ENCODE data around the gene UQCRH. TPM values are rescaled to one million over a fixed set of nuclear protein-coding genes. Genes with fewer than 3 reads are reported as not detected.

The UQCRH gene
- polyA plus RNA-seq, 1 of the 3 experiments (the other 2 are of a cell fraction): 971 TPM

DNA sequence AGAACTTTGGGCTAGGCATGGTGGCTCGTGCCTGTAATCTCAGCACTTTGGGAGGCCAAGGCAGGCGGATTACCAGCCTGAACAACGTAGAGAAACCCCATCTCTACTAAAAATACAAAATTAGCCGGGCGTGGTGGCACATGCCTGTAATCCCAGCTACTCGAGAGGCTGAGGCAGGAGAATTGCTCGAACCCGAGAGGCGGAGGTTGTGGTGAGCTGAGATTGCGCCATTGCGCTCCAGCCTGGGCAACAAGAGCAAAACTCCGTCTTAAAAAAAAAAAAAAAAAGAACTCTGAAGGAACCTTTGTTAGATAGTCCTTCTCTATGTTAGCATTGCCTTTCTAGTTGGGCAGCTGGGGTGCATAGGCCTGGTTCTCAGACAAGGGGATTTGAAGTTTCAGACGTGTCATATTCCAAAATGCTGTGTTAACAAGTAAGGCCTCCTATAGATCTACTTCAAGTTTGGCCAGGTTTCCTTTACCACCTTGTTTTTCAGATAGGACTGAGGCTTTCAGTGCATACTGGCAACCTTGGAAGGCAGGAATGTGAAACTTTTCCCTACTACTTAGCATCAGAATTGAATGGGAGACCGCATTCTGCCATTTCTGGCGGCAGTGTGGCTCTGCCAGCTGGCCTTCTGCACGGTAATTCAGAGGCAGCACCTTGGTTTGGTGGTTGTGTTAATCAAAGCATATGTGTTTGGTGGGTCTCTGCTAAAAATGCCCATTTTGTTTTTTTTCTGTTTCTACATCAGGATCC is 6.1 kb downstream of the UQCRH start:
- H3K27ac ChIP-seq (ENCODE audit: low read depth in 2 of 2, low read length in 1 of 2): no peak overlapping the region
- no peak overlapping the region for H3K4me2 ChIP-seq
- peaks cover 33 to 42% of the 10 kb centered on the region in 2 experiments for H3K36me3 ChIP-seq (replicated peaks in 1 of 2; ENCODE audit: control insufficient read depth in 1 of 2, insufficient read depth in 2 of 2, low read length in 1 of 2)
- TF ChIP-seq RXRA (IDR thresholded peaks at IDR 0.05; ENCODE audit: borderline replicate concordance, low read depth) (no peak), SIN3A (IDR thresholded peaks at IDR 0.05; ENCODE audit: borderline replicate concordance, low read depth, low read length) (no peak), NRF1 (IDR thresholded peaks at IDR 0.05; ENCODE audit: low read depth, low read length) (no peak), MEF2A (IDR thresholded peaks at IDR 0.05; ENCODE audit: borderline replicate concordance, low read depth) (no peak), GATA2 (CRISPR knock-in tag; IDR thresholded peaks at IDR 0.05) (no peak), EP300 (IDR thresholded peaks at IDR 0.05; ENCODE audit: borderline replicate concordance in 1 of 2, low read depth in 1 of 2, low read length in 1 of 2) (no peak), RAD21 (IDR thresholded peaks at IDR 0.05; ENCODE audit: low read length) (no peak), TAF1 (IDR thresholded peaks at IDR 0.05; ENCODE audit: borderline replicate concordance, low read depth, low read length) (no peak), MXI1 (IDR thresholded peaks at IDR 0.05; ENCODE audit: low read depth, low read length) (no peak), TEAD4 (IDR thresholded peaks at IDR 0.05; ENCODE audit: borderline replicate concordance, insufficient read depth) (no peak), FOXJ3 (CRISPR knock-in tag; IDR thresholded peaks at IDR 0.05) (no peak), TCF12 (IDR thresholded peaks at IDR 0.05) (no peak)
- TF ChIP-seq, protein P1, sequence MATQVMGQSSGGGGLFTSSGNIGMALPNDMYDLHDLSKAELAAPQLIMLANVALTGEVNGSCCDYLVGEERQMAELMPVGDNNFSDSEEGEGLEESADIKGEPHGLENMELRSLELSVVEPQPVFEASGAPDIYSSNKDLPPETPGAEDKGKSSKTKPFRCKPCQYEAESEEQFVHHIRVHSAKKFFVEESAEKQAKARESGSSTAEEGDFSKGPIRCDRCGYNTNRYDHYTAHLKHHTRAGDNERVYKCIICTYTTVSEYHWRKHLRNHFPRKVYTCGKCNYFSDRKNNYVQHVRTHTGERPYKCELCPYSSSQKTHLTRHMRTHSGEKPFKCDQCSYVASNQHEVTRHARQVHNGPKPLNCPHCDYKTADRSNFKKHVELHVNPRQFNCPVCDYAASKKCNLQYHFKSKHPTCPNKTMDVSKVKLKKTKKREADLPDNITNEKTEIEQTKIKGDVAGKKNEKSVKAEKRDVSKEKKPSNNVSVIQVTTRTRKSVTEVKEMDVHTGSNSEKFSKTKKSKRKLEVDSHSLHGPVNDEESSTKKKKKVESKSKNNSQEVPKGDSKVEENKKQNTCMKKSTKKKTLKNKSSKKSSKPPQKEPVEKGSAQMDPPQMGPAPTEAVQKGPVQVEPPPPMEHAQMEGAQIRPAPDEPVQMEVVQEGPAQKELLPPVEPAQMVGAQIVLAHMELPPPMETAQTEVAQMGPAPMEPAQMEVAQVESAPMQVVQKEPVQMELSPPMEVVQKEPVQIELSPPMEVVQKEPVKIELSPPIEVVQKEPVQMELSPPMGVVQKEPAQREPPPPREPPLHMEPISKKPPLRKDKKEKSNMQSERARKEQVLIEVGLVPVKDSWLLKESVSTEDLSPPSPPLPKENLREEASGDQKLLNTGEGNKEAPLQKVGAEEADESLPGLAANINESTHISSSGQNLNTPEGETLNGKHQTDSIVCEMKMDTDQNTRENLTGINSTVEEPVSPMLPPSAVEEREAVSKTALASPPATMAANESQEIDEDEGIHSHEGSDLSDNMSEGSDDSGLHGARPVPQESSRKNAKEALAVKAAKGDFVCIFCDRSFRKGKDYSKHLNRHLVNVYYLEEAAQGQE (IDR thresholded peaks at IDR 0.05; ENCODE audit: low read depth, low read length): no peak
- TF ChIP-seq, protein P2, sequence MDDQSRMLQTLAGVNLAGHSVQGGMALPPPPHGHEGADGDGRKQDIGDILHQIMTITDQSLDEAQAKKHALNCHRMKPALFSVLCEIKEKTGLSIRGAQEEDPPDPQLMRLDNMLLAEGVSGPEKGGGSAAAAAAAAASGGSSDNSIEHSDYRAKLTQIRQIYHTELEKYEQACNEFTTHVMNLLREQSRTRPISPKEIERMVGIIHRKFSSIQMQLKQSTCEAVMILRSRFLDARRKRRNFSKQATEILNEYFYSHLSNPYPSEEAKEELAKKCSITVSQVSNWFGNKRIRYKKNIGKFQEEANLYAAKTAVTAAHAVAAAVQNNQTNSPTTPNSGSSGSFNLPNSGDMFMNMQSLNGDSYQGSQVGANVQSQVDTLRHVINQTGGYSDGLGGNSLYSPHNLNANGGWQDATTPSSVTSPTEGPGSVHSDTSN (IDR thresholded peaks at IDR 0.05): no peak
- TF ChIP-seq, protein P3, sequence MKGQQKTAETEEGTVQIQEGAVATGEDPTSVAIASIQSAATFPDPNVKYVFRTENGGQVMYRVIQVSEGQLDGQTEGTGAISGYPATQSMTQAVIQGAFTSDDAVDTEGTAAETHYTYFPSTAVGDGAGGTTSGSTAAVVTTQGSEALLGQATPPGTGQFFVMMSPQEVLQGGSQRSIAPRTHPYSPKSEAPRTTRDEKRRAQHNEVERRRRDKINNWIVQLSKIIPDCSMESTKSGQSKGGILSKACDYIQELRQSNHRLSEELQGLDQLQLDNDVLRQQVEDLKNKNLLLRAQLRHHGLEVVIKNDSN (IDR thresholded peaks at IDR 0.05; ENCODE audit: borderline replicate concordance, low read depth): no peak
- TF ChIP-seq, protein P4, sequence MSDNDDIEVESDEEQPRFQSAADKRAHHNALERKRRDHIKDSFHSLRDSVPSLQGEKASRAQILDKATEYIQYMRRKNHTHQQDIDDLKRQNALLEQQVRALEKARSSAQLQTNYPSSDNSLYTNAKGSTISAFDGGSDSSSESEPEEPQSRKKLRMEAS (IDR thresholded peaks at IDR 0.05; ENCODE audit: low read depth): no peak
- TF ChIP-seq, protein P5, sequence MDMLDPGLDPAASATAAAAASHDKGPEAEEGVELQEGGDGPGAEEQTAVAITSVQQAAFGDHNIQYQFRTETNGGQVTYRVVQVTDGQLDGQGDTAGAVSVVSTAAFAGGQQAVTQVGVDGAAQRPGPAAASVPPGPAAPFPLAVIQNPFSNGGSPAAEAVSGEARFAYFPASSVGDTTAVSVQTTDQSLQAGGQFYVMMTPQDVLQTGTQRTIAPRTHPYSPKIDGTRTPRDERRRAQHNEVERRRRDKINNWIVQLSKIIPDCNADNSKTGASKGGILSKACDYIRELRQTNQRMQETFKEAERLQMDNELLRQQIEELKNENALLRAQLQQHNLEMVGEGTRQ (IDR thresholded peaks at IDR 0.05; ENCODE audit: borderline replicate concordance, low read depth, low read length): no peak
- no peak overlapping the region for H3K4me3 ChIP-seq (ENCODE audit: low read depth in 2 of 2, low read length in 1 of 2)
- H3F3A ChIP-seq (replicated peaks; ENCODE audit: insufficient read depth): peaks cover 12% of the 10 kb centered on the region
- no peak overlapping the region for H3K9ac ChIP-seq
- H3K9me3 ChIP-seq: no peaks in the 10 kb centered on the region
- ChIA-PET POLR2A (no interaction called here), CTCF (interaction anchor here (0.7 to 3.5 kb wide), 2 partner anchors 31 kb away, joined by 3 to 13 read pairs; partner anchors contain the start of gene NSUN4)
- 99% methylated on average over 15 of the region's 16 CpGs for WGBS (ENCODE audit: low lambda C conversion rate)
- H3K27me3 ChIP-seq (ENCODE audit: insufficient read depth): no peaks in the 10 kb centered on the region
- H3K4me1 ChIP-seq (ENCODE audit: control insufficient read depth in 1 of 2, insufficient read depth in 2 of 2, low read depth in 1 of 2, low read length in 1 of 2): peaks cover 2 to 9% of the 10 kb centered on the region in 2 experiments; a peak in 2 of 4 replicates
- no peak for DNase-seq
- H3K9me2 ChIP-seq: no peaks in the 10 kb centered on the region
- H4K20me1 ChIP-seq (ENCODE audit: insufficient read depth): peaks cover 46% of the 10 kb centered on the region
- H2AFZ ChIP-seq (ENCODE audit: low read depth): no peak overlapping the region
- peaks cover 74% of the 10 kb centered on the region for H3K79me2 ChIP-seq (ENCODE audit: insufficient read depth)

Data from SK-N-SH (cell line).